Mucosa of descending colon (tissue), 3 donors: Measurements from ENCODE around the gene ACP1. TPM values are rescaled to one million over a fixed set of nuclear protein-coding genes. Genes with fewer than 3 reads are reported as not detected.
A peak's percentile ranks its signal among the peaks of the same experiment; 100 is the strongest.

Experiments
- ATAC-seq: fragments of 200-7000 bp; cut with Tn5 transposase; one replicate; pipeline ENCODE4 v1.9.1; 2020; ENCODE audit warnings: mild to moderate bottlenecking, moderate library complexity
- DNase-seq, 3 donors: peaks; one replicate each; pipeline ENCODE4 v3.0.0-alpha.2; 2020
- H3K36me3 ChIP-seq: fragments of 200-600 bp; one replicate; pipeline ENCODE4 v1.8.0; 2021; ENCODE audit warnings: low read depth, mild to moderate bottlenecking
- H3K4me1 ChIP-seq: fragments of 200-600 bp; one replicate; pipeline ENCODE4 v1.8.0; 2021; ENCODE audit warnings: low read depth, mild to moderate bottlenecking
- H3K4me3 ChIP-seq: fragments of 200-600 bp; one replicate; pipeline ENCODE4 v1.8.0; 2021; ENCODE audit warnings: mild to moderate bottlenecking
- H3K9me3 ChIP-seq: fragments of 200-600 bp; one replicate; pipeline ENCODE4 v1.8.0; 2021; ENCODE audit warnings: mild to moderate bottlenecking
- intact Hi-C, 2 donors: fragments of 100-400 bp; cut with DNase I in 1 of 2; cut with micrococcal nuclease in 1 of 2; formaldehyde crosslinking; loops; one replicate each; pipeline versions ENCODE4 v1.11.0 to v1.11.1; 2022; cut with DNase I, micrococcal nuclease
- total RNA-seq, 3 donors: library from RNA; stranded (reverse); fragmentation: NEBNext Ultra II Directional in 2 of 3; extraction: Animal tissue kit (Norgen Biotek cat#: 25700) in 2 of 3; gene quantifications; one replicate each; pipeline versions ENCODE4 v1.2.1 to v1.2.4, GENCODE V29; 2021 to 2023
- TF ChIP-seq, protein P1 (sequence below): fragments of 200-600 bp; IDR thresholded peaks from one replicate; pipeline ENCODE4 v1.8.0; 2022; ENCODE audit warnings: antibody characterized with exemption, mild to moderate bottlenecking
- donor health status: DM: no; HTN: no; CAD: no; lungs with moderate emphysema.
- donor health status: DM: no; HTN: no; CAD: no.
- donor health status: DM: no; HTN: yes; CAD: no.

Gene ACP1
- total RNA-seq, 3 donors from 2014 or later, result 61.9 to 87.3 (median 72.1) TPM

DNA sequence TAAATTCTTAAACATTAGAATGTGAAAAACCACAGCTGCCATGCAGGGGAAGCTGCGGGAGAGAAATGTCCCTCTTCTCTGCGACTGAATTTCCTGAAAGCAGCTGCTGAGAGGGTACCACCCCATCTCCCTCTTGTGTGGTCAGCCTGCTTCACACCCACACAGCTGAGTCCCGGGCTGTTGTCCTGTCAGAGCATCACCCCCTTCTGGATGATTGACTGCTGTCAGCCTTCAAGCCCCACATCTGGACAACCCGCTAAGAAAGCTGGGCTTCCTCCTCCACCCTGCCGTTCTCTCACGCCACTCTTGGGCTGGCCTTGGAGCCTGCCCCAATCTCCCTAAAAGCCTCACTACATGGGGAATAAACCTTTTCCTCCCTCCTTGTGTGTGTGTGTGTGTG, 26.9 kb upstream of the ACP1 start:
- peaks cover 4% of the 10 kb centered on the region for H3K9me3 ChIP-seq
- DNase-seq (no peak), ATAC-seq (no peak)
- H3K36me3 ChIP-seq, result no peaks in the 10 kb centered on the region
- no peak overlapping the region for H3K4me3 ChIP-seq
- intact Hi-C loops, result no loop called here
- TF ChIP-seq, protein P1, sequence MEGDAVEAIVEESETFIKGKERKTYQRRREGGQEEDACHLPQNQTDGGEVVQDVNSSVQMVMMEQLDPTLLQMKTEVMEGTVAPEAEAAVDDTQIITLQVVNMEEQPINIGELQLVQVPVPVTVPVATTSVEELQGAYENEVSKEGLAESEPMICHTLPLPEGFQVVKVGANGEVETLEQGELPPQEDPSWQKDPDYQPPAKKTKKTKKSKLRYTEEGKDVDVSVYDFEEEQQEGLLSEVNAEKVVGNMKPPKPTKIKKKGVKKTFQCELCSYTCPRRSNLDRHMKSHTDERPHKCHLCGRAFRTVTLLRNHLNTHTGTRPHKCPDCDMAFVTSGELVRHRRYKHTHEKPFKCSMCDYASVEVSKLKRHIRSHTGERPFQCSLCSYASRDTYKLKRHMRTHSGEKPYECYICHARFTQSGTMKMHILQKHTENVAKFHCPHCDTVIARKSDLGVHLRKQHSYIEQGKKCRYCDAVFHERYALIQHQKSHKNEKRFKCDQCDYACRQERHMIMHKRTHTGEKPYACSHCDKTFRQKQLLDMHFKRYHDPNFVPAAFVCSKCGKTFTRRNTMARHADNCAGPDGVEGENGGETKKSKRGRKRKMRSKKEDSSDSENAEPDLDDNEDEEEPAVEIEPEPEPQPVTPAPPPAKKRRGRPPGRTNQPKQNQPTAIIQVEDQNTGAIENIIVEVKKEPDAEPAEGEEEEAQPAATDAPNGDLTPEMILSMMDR, result no peak
- H3K4me1 ChIP-seq, result no peaks in the 10 kb centered on the region

DNA sequence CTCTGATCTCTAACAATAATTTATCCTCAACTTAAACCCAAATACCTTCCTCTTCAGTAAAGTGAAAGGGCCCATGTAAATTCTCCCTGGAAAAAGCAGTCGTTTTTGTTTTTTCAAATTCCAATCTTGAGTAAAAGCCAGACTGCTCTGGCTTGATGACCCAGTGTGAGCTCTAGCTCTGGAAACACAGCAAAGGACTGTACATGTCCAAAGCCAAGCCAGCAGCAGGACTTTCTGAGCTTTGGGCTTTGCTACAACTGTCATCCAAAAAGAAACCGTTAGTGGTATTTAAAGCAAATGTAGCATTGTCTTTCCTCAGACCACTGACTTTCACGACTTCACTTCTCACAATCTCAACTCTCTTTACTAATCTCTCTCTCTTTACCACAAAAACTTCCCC, 26.3 kb upstream of the ACP1 start:
- DNase-seq, result no peak
- Histone ChIP-seq H3K4me3 (no peak overlapping the region), H3K36me3 (no peaks in the 10 kb centered on the region), H3K4me1 (no peaks in the 10 kb centered on the region), H3K9me3 (peaks cover 4% of the 10 kb centered on the region)
- TF ChIP-seq, protein P1, result no peak
- intact Hi-C loops, result no loop called here
- ATAC-seq, result no peak

DNA sequence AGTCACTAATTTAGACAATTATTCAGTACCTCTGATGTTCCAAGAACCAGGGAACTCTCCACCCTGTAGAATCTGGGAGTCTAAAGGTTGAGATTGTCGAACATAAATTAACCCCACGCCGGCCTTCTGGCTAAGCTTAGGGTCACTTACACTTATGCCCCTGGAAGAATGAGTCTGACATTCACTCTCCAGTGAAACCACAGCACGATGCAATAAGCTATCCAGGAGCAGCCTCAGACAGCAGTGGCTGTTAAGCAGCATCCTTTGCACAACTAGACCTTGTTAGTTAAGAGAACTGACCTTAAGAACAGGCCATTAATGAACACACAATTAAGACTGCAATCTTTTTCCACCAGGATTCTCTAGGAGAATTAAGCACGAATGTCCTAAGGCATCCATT, 25.9 kb upstream of the ACP1 start:
- DNase-seq (no peak), ATAC-seq (no peak)
- intact Hi-C loops, result no loop called here
- no peaks in the 10 kb centered on the region for H3K36me3 ChIP-seq
- H3K4me3 ChIP-seq, result no peak overlapping the region
- H3K4me1 ChIP-seq, result no peaks in the 10 kb centered on the region
- TF ChIP-seq, protein P1, result no peak
- H3K9me3 ChIP-seq, result peaks cover 4% of the 10 kb centered on the region

DNA sequence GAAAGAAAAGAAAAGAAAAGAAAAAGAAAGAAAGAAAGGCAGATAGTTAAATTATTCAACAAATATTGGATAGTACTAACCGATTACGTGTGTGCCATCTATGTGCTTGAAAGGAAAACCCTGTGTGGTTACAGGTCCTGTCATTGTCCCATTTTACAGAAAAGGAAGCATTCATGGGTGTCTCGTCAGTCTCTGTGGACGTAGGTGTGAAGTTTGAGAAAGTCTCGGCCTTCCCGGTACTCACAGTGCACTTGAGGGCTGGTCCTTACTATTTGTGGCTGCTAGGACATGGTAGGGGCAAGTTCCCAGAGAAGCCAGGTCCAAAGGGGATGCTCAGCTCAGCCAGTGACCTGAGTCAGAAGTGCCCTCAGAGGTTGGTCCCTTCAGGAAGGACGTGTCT, 20.2 kb upstream of the ACP1 start:
- intact Hi-C loops, result no loop called here
- TF ChIP-seq, protein P1, result no peak
- H3K4me1 ChIP-seq, result no peaks in the 10 kb centered on the region
- H3K9me3 ChIP-seq, result peaks cover 4% of the 10 kb centered on the region
- no peak for DNase-seq
- ATAC-seq, result no peak
- H3K4me3 ChIP-seq, result no peak overlapping the region
- H3K36me3 ChIP-seq, result no peaks in the 10 kb centered on the region

DNA sequence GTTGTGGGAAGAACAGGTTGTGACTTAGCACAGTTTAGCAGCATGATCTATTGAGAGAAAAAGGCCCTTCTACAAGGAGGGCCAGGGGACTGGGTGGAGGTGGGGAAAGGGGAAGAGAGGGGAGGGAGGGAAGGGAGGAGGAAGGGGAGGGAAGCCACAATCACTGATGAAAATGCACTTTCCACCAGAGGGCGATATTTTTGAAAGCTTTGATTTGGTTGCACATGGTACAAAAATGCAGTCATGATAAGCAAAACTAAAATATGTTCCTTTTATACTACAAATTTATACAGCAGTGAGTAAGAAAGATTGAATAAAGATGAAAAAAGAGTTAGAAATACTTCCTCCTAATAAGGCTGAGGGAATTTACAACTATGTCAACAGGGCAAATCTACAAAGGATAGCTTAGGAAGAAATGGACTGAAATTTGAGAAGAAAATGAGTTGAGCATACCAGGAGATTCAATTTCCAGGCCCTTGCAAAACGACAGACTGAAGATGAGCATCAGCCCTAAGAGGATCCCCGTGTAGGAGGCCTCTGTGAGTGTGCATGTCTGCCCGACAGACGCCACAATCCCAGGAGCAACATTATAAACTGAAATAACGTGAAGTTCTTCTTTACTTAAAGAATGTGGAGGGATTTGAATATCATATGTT, 18.1 kb upstream of the ACP1 start:
- ATAC-seq, result peak; percentile 54
- no peak overlapping the region for H3K4me3 ChIP-seq
- no peaks in the 10 kb centered on the region for H3K36me3 ChIP-seq
- TF ChIP-seq, protein P1, result peak; percentile 17
- intact Hi-C loops, result no loop called here
- peaks cover 4% of the 10 kb centered on the region for H3K9me3 ChIP-seq
- DNase-seq, result peak in 1 of 3 donors; percentile 69
- no peaks in the 10 kb centered on the region for H3K4me1 ChIP-seq

DNA sequence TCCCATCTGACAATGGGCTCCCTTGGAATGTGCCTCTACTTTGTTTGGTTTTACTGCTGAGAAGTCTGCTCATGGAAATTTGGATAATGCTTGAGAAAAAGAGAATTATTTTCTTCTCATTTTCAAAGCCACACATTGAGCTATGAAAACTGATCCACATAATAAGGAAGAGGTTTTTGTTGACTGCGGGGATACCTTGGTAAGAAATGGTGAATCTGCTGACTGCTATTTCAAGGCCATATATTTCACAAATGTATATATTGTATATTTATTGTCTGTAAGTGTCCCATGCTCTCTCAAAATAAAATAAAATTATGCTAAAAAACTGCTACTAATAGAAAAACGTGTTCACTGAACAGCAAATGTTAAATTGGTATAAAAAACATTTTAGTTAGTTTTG, 16.0 kb upstream of the ACP1 start:
- intact Hi-C loops, result no loop called here
- no peak overlapping the region for H3K4me3 ChIP-seq
- TF ChIP-seq, protein P1, result no peak
- no peaks in the 10 kb centered on the region for H3K9me3 ChIP-seq
- ATAC-seq (no peak), DNase-seq (no peak)
- no peaks in the 10 kb centered on the region for H3K36me3 ChIP-seq
- H3K4me1 ChIP-seq, result no peaks in the 10 kb centered on the region
